Measurements from ENCODE around the gene DMD. TPM values are rescaled to one million over a fixed set of nuclear protein-coding genes. Genes with fewer than 3 reads are reported as not detected.

Gene DMD
- total RNA-seq, 1 donor from 2014 or later = 143 TPM

DNA sequence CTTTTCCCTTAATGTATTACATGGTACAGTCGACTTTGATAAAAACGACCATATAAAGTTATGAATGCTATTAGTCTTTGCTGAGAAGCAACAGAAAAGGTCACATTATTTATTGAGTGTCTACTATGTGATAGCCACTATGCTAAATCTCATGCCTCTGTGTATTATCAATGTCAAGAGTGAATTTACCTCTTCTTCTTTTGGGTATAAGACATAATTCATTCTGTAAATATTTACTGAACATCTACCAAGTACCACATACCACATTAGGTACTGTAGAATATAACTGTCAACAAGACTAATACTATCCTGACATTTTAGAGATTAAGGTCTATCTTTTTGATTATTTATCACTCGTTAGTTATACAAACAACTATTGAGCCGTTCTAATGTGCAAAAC lies 1870.8 kb downstream of the DMD start:
- Histone ChIP-seq H3K36me3 (no peaks in the 10 kb centered on the region), H3K27me3 (ENCODE audit: low read depth) (no peaks in the 10 kb centered on the region), H3K27ac (replicated peaks) (no peak overlapping the region), H3K4me3 (no peak overlapping the region), H3K9me3 (replicated peaks) (no peaks in the 10 kb centered on the region), H3K4me1 (peaks cover 21% of the 10 kb centered on the region)
- no peak for DNase-seq
- intact Hi-C loops (cut with micrococcal nuclease) = no loop called here
- TF ChIP-seq, protein P1, sequence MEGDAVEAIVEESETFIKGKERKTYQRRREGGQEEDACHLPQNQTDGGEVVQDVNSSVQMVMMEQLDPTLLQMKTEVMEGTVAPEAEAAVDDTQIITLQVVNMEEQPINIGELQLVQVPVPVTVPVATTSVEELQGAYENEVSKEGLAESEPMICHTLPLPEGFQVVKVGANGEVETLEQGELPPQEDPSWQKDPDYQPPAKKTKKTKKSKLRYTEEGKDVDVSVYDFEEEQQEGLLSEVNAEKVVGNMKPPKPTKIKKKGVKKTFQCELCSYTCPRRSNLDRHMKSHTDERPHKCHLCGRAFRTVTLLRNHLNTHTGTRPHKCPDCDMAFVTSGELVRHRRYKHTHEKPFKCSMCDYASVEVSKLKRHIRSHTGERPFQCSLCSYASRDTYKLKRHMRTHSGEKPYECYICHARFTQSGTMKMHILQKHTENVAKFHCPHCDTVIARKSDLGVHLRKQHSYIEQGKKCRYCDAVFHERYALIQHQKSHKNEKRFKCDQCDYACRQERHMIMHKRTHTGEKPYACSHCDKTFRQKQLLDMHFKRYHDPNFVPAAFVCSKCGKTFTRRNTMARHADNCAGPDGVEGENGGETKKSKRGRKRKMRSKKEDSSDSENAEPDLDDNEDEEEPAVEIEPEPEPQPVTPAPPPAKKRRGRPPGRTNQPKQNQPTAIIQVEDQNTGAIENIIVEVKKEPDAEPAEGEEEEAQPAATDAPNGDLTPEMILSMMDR (IDR thresholded peaks at IDR 0.05; ENCODE audit: borderline replicate concordance) = no peak

DNA sequence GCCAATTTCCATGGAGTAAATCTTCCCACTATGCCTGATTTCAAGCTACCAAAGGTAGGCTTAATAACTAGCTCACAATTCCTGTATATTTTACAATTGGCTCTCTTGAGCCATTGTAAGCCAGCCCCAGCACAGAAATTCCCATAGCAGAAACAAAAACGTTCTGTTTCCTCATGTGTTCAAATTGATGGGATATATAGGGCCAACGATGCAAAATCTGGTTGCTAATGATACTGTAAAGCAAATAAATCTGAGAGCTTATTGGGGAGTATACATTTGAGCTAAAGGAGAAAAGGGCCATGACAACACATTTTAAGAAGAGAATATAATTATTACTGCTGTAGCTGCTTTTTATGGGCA lies 1872.4 kb downstream of the DMD start:
- peak overlapping the region; percentile 72 for H3K27ac ChIP-seq (replicated peaks)

DNA sequence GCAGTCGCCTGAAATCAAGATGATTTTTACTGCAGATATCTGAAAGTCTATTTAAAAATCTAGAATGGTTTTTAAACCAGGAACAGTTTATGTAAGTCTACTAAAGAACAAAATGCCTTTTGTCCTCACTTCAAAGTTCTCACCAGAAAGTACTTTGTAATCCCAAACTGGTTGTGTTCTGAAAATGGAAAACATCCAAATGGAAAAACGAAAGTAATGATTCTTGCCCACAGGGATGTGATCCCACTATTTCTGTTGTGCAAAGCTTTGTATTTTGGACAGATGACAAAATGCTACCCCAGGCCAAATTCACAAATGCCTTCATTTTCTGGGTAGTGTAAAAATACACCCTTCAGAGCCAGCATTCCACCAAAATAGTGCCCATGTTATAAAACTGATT lies 1874.0 kb downstream of the DMD start:
- intact Hi-C loops (cut with micrococcal nuclease) = no loop called here
- Histone ChIP-seq H3K9me3 (replicated peaks) (no peaks in the 10 kb centered on the region), H3K27ac (replicated peaks) (peak overlapping the region; percentile 72), H3K4me3 (no peak overlapping the region), H3K36me3 (no peaks in the 10 kb centered on the region), H3K27me3 (ENCODE audit: low read depth) (no peaks in the 10 kb centered on the region), H3K4me1 (peaks cover 21% of the 10 kb centered on the region)
- no peak for DNase-seq
- TF ChIP-seq, protein P1 (IDR thresholded peaks at IDR 0.05; ENCODE audit: borderline replicate concordance) = no peak

More for the DNA sequence above, 1872.4 kb downstream of the DMD start:
- H3K4me1 ChIP-seq = peaks cover 21% of the 10 kb centered on the region
- no peak overlapping the region for H3K4me3 ChIP-seq
- no peaks in the 10 kb centered on the region for H3K27me3 ChIP-seq (ENCODE audit: low read depth)
- H3K9me3 ChIP-seq (replicated peaks) = no peaks in the 10 kb centered on the region
- intact Hi-C loops (cut with micrococcal nuclease) = no loop called here
- TF ChIP-seq, protein P1 (IDR thresholded peaks at IDR 0.05; ENCODE audit: borderline replicate concordance) = no peak
- no peaks in the 10 kb centered on the region for H3K36me3 ChIP-seq
- no peak for DNase-seq

DNA sequence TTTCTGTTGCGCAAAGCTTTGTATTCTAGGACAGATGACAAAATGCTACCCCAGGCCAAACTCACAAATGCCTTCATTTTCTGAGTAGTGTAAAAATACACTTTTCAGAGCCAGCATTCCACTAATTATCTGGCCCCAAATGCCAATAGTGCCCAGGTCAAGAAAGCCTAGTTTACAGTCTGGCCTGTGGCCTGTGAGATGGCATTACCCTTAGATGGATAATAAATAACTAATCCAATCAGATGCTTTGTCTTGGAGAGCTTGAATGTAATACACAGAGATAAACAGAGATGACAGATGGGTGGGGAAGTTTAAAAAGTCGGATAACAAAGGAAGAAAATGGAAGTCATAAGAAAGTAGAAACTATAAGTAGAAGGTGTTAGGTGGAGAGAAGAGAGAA lies 1874.9 kb downstream of the DMD start:
- peak overlapping the region; percentile 72 for H3K27ac ChIP-seq (replicated peaks)

DNA sequence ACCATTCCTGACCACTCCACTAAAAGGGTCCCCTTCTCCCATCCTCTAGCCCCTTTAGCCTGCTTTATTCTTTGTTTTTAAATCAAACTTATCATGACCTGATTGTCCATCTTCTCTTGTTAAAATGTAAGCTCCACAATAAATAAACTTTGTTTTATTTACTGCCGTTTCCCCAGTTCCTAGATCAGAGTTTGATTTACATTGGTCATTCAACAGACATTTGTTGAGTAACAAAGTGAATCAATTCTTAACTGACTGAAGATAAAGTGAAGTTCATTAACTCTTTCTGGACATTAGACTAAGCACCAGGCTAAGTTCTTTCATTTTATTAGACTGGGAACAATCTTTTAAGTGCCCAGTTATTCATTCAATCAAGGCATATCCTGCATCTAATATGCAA lies 1876.4 kb downstream of the DMD start:
- no peak for DNase-seq
- H3K27ac ChIP-seq (replicated peaks) = no peak overlapping the region

More for the DNA sequence above, 1874.9 kb downstream of the DMD start:
- TF ChIP-seq, protein P1 (IDR thresholded peaks at IDR 0.05; ENCODE audit: borderline replicate concordance) = no peak
- no peaks in the 10 kb centered on the region for H3K27me3 ChIP-seq (ENCODE audit: low read depth)
- intact Hi-C loops (cut with micrococcal nuclease) = no loop called here
- no peak for DNase-seq
- H3K9me3 ChIP-seq (replicated peaks) = no peaks in the 10 kb centered on the region
- no peaks in the 10 kb centered on the region for H3K36me3 ChIP-seq
- H3K4me3 ChIP-seq = no peak overlapping the region
- H3K4me1 ChIP-seq = peaks cover 21% of the 10 kb centered on the region

More for the DNA sequence above, 1876.4 kb downstream of the DMD start:
- H3K36me3 ChIP-seq = no peaks in the 10 kb centered on the region
- intact Hi-C loops (cut with micrococcal nuclease) = no loop called here
- TF ChIP-seq, protein P1 (IDR thresholded peaks at IDR 0.05; ENCODE audit: borderline replicate concordance) = no peak
- H3K4me1 ChIP-seq = peaks cover 16% of the 10 kb centered on the region
- H3K4me3 ChIP-seq = no peak overlapping the region
- H3K9me3 ChIP-seq (replicated peaks) = no peaks in the 10 kb centered on the region
- no peaks in the 10 kb centered on the region for H3K27me3 ChIP-seq (ENCODE audit: low read depth)
